Measurements from ENCODE around the gene TAS2R60. TPM values are rescaled to one million over a fixed set of nuclear protein-coding genes. Genes with fewer than 3 reads are reported as not detected.

The TAS2R60 gene
- total and polyA plus RNA-seq, 9 of the 15 experiments (the other 6 are each of a cell fraction or from before 2014, with no cell fraction given): 0.08 TPM; not detected in 8

DNA sequence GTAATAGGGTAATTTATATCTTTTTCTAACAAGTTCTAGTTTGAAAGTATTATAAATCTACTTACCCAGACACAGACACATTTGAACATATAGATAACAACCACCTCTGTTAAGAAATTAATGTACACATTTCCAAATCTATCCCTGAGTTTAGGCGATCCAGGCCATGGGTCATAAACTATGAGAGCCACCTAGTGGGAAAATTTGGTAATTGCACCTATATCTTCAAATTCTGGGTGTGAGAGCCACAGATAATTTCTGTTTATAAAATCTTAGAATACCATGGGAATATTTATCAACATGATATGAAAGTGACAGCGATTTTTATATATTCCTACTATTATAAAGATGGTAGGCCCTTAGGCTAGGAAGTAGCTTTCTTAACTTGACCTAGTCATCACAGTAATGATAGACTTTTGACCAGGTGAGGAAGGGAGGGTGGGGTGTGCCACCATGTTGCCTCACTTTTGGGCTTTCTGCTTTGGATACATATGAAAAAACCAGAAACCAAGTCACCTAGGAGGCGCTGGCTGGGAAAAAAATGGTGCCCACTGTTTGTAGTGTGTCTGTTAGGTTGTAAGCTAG is 26.6 kb upstream of the TAS2R60 start (continued):
- TF ChIP-seq ARNT (IDR thresholded peaks at IDR 0.05): peak in 1 of 2 experiments; percentile 41; a peak in 1 of 4 replicates
- peak; percentile 32; the same call in 1 of the 2 replicates for TF ChIP-seq KLF16 (IDR thresholded peaks at IDR 0.05)
- TF ChIP-seq, protein P1, sequence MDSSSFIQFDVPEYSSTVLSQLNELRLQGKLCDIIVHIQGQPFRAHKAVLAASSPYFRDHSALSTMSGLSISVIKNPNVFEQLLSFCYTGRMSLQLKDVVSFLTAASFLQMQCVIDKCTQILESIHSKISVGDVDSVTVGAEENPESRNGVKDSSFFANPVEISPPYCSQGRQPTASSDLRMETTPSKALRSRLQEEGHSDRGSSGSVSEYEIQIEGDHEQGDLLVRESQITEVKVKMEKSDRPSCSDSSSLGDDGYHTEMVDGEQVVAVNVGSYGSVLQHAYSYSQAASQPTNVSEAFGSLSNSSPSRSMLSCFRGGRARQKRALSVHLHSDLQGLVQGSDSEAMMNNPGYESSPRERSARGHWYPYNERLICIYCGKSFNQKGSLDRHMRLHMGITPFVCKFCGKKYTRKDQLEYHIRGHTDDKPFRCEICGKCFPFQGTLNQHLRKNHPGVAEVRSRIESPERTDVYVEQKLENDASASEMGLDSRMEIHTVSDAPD (CRISPR knock-in tag; IDR thresholded peaks at IDR 0.05): no peak
- TF ChIP-seq GATAD2B (IDR thresholded peaks at IDR 0.05; ENCODE audit: borderline replicate concordance): peak; percentile 48; the same call in 1 of the 2 replicates
- no peak for TF ChIP-seq SMARCE1 (IDR thresholded peaks at IDR 0.05)
- TF ChIP-seq SMAD4 (CRISPR knock-in tag; conservative IDR thresholded peaks at IDR 0.05): no peak
- TF ChIP-seq MXI1 (IDR thresholded peaks at IDR 0.05; ENCODE audit: low read depth, low read length): no peak
- no peak for TF ChIP-seq HNRNPLL (IDR thresholded peaks at IDR 0.05; ENCODE audit: low read depth, low read length, poor library complexity, severe bottlenecking)
- no peak for TF ChIP-seq LEF1 (IDR thresholded peaks at IDR 0.05)
- no peak for TF ChIP-seq SRSF9 (IDR thresholded peaks at IDR 0.05; ENCODE audit: borderline replicate concordance, low read depth, low read length)
- no peak for TF ChIP-seq MAFF (IDR thresholded peaks at IDR 0.05; ENCODE audit: low read length)
- TF ChIP-seq GTF2E2 (tag; IDR thresholded peaks at IDR 0.05): no peak
- TF ChIP-seq SNIP1 (IDR thresholded peaks at IDR 0.05; ENCODE audit: low read depth): no peak
- TF ChIP-seq, protein P2, sequence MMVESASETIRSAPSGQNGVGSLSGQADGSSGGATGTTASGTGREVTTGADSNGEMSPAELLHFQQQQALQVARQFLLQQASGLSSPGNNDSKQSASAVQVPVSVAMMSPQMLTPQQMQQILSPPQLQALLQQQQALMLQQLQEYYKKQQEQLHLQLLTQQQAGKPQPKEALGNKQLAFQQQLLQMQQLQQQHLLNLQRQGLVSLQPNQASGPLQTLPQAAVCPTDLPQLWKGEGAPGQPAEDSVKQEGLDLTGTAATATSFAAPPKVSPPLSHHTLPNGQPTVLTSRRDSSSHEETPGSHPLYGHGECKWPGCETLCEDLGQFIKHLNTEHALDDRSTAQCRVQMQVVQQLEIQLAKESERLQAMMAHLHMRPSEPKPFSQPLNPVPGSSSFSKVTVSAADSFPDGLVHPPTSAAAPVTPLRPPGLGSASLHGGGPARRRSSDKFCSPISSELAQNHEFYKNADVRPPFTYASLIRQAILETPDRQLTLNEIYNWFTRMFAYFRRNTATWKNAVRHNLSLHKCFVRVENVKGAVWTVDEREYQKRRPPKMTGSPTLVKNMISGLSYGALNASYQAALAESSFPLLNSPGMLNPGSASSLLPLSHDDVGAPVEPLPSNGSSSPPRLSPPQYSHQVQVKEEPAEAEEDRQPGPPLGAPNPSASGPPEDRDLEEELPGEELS (CRISPR knock-in tag; IDR thresholded peaks at IDR 0.05; ENCODE audit: borderline replicate concordance): no peak
- TF ChIP-seq SOX6 (IDR thresholded peaks at IDR 0.05): no peak
- TF ChIP-seq ZC3H4 (CRISPR knock-in tag; IDR thresholded peaks at IDR 0.05; ENCODE audit: borderline replicate concordance): no peak
- TF ChIP-seq ZNF695 (CRISPR knock-in tag; IDR thresholded peaks at IDR 0.05): no peak
